ENCODE results near the gene PGA5.

PGA5 gene

DNA sequence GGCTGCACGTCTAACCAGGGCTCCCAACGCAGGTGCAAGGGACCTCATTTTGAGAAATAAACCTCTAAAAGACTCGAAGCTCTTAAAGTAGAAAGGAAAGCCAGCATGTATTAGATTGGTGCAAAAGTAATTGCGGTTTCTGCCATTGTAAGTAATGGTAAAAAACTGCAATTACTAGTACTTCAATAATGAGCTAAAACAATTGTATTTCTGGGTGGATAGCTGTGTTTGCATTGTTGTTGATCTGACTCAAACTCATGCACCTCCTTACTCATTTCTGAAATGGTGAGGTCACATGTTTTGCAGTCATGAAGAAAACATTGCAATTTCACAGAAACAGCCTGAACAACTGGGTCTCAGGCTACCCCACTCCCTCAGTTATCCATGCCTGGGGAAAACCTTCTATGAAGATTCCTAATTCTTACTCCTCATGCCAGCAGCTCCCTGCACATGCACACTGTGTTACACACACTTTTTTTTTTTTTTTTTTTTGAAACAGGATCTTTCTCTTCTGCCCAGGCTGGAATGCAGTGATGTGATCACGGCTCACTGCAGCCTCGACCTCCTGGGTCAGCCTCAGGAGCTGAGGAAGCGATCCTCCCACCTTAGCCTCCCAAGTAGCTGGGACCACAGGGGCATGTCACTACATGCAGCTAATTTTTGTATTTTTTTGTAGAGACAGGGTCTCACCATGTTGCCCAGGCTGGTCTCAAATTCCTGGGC lies 29.5 kb downstream of the PGA5 start:
- no peak for DNase-seq

DNA sequence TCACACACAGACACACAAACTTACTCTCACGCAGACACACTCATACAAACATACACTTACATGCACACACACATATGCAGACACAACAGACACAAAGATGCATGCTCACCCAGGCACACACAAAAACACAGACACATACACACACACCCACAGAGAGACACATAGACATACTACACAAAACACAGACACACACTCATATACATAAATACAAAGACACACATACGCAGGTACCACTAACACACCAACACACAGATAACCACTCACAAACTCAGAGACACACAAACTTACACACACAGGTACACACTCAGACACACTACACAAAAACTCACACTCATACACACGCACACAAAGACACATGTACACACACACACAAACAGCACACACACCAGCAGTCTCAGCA lies 31.8 kb downstream of the PGA5 start:
- no peak for DNase-seq

DNA sequence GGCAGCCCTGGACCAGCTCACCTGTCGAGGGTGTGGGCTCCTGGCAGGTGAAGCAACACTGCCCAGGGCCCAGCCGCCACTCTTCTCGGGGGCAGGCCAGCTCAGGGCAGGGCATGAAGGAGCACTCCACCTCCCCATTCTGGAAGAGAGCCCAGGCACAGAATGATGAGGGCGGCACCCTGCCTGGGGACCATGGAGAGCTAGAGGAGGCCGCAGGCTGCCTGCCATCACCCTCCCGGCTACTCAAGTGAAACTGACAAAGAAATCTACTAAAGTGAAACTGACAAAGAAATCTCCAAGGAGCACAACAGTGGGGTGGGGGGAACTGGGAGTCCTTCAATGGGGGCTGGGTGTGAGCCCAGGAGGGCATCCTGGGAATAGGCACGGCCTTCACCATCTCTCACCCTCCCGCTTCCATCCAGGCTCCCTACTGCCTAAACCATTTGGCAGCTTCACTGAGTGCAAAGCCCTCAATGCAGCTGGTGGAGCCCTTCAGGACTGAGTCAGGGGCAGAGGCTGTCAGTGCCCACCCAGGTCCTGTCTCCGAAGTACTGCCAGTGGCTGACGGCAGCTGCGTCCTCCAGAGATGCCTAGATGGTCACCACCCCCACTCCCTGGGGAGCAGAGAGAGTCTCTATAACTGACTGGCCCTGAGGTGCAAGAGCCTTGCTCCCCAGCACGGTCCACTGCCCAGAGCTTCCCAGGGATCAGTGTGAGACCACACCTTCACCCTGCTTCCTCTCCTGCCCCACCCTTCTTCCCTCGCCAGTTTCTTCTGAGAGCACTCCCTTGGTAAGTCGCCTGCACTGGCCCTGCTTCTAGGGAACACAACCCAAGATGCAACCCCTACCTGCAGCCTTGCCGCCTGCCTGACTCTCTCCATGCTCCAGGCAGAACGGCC lies 32.5 kb downstream of the PGA5 start:
- DNase-seq, result no peak

- no peak for DNase-seq
Observed at GRCh38 chr11:61274084-61274483, 33.1 kb downstream of the PGA5 start.

DNA sequence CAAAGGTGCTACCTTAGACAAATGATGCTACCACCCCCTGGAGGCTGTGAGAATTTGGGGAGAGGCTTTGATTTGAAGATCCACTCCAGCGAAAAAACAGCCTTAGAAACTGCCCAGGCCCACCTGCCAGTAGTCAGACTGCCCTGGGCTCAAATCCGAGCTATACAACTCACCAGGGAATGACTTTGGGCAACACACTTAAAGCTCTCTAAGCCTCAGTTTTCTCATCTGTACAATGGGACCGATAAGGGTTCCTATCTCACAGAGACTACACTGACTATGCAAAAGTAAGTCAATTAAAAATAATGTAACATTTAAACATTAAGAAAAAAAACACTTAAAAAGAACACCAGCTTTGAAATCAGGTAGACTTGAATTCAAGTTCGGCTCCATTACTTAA lies 34.2 kb downstream of the PGA5 start:
- no peak for DNase-seq

- DNase-seq, result no peak
Observed at GRCh38 chr11:61277186-61278000, 36.4 kb downstream of the PGA5 start.

DNA sequence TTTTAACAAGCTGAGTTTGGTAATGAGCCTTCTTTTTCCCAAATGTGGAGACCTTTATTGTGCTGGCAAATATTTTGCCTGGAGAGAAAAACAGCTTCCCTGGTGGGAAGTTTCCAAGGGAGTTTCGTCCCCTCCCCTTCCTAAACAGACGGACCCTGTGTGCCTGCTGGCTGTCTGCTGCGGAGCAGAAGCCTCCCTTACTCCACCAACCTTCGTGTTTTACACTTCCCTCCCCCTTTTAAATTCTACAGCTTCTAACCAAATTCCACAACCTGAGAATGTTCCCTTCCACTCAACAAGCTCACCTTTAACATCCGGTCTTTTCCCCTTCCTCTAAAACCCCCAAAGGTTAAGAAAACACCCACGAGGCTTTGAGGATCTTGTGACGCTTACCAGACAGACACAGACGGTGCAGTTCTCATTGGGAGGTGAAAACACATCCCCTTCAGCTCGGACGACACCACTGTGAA lies 37.1 kb downstream of the PGA5 start:
- no peak for DNase-seq

DNA sequence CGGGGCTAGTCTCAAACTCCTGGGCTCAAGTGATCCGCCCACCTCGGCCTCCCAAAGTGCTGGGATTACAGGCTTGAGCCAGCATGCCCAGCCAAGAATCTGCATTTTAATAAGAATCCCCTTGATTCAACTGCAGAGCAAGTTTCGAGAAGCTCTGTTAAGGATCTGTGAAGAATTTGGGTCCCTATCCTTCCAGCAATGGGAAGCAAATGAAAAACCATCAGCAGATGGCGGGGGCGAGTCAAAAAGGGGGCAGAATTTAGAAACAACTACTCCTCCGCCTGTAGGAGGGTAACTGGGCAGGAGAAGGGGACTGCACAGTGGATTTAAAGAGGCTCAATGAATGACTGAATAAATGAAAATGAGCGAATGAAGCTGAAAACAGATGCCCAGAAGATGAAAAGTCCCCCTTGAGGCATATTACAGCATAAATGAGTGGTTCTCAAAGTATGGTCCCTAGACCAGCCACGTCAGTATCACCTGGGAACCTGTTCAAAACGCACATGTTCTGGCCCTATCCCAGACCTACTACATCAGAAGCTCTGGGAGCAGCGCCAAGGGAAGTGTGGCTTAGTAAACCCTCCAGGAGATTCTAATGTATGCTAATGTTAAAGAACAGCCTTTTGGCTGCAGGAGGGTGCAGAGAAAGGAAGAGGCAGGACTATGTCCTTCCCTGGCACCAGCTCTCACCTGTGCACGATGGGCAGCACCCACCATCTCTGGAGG lies 39.1 kb downstream of the PGA5 start:
- DNase-seq, result no peak

- no peak for DNase-seq
Observed at GRCh38 chr11:61280883-61281580, 40.1 kb downstream of the PGA5 start.

DNA sequence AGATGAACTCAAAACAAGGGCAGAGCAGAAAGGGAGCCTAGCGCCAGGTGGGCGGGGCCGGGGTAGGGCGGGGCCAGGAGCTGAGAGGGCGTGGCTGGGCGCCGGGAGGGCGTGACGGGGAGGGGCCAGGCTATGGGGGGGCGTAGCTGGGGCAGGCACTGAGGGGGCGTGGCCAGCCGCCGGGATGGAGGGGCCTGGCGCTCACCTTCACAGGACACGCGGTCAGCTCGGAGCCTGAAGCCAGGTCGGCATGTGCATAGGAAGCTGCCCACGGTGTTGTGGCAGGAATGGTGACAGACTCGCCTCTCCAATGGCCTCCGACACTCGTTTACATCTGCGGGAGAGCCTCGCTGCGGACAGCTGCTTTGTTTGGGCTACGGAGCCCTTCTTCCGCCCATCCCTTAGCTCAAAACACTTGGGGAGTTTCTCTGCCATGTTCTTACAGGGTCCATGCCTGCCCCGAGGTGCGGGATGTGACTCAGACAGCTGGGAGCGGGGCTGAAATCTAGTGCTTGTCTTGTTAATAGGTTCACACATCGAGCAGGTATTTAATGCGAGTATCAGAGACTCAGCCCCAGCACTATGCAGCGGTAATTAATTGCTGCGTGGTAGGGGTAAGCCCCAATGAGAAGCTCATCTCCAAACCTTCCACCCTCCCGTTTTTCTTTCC lies 40.7 kb downstream of the PGA5 start:
- DNase-seq, result peak in 1 of 2 experiments; percentile 28

- no peak for DNase-seq
Observed at GRCh38 chr11:61283613-61284012, 42.6 kb downstream of the PGA5 start.

DNA sequence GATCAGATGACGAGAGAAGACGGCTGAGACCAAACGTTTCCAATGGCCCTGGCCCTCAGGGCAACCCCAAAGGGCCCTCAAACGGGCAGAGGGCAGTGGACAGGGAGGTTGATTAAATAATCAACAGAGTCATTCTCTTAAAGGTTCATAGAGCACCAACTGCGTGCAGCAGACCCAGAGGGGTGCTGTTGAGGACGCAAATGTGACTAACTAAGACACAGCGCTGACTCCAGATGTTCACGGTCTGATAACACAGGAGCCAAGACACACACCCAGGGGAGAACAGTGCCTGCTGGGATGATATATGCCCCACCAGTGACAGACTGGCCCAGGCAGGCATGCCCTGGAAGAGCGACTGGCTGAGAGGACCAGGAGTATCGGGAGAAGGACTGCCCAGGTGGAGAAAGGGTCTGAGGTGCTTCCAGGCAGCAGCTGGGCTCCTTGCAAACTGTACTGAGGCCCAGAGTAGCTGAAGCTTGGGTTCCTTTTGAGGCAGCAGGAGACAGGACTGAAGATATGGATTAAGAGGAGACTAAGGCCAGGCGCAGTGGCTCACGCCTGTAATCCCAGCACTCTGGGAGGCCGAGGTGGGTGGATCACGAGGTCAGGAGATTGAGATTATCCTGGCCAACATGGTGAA lies 46.5 kb downstream of the PGA5 start:
- no peak for DNase-seq

DNA sequence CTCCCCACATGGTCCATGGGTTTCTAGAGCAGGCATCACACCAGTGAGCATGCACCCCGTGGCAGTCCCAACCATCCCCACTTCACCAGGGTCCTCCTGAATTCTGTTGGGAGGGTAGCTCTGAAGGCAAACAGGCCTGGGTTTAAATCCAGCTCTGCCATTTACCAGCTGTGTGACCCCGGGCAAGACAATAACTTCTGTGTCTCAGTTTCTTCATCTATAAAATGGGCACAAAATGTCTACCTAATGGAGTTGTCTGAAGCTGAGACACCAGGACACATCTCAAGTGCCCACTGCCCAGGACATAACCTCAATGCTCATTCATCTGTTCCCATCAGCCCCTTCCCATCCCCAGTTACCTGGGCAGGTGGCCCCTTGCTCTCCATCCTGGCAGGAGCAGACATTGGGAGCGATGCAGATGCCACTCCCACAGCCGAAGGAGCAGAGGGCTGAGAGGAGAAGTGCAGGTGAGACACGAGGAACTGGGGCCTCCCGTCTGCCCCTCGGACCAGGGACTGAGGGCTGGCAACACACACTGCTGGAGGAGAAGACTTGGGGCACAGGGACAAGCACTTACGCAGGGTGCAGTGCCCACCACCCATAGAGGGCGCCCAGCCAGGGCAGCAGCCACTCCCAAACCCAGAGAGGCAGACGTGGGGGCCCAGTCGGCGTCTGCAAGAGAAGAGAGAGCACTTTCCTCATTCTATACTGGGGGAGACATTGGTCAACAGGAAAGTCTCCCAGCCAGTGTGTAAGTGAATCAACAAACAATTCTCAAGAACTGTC lies 50.1 kb downstream of the PGA5 start:
- no peak for DNase-seq

- no peak for DNase-seq
Observed at GRCh38 chr11:61292356-61292755, 51.4 kb downstream of the PGA5 start.

DNA sequence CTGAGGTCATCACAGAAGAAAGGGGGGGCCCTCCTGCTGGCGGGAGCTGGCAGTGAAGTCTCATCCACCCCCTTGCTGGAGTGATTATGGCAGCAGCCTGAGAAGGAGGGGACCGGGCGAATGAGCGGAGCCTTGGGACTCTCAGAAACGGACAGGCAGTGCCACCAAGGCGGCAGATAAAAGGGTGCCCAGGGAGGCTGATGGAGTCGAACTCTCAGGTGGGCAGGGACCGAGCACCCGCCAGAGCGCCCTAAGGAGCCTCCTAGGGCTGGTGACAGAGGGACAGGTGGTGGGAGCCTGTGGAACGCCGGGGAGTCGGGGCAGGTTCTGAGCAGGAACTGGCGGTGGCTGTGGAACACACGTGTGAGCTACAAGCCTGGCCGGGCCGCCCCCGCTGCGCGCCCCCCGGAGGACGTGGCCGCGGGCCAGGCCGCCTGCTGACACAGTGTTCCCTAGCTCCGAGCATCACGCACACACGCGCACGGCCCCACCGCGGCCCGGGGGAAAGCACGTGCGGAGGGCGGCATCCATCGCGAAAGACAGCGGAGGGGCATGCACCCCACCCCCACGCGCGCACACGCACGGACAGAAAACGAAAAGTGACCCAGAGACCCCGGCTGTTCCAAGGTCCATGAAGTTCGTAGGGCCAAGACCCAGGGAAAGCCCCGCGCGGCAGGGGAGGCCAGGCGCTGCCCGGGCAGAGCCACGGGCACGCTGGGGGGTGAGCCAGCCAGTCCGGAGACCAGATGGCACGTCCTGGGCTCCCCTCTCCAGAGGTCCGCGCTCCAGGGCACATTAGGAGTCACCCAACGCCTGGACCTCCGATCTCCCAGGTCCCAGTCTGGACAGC lies 53.1 kb downstream of the PGA5 start:
- DNase-seq, result no peak

DNA sequence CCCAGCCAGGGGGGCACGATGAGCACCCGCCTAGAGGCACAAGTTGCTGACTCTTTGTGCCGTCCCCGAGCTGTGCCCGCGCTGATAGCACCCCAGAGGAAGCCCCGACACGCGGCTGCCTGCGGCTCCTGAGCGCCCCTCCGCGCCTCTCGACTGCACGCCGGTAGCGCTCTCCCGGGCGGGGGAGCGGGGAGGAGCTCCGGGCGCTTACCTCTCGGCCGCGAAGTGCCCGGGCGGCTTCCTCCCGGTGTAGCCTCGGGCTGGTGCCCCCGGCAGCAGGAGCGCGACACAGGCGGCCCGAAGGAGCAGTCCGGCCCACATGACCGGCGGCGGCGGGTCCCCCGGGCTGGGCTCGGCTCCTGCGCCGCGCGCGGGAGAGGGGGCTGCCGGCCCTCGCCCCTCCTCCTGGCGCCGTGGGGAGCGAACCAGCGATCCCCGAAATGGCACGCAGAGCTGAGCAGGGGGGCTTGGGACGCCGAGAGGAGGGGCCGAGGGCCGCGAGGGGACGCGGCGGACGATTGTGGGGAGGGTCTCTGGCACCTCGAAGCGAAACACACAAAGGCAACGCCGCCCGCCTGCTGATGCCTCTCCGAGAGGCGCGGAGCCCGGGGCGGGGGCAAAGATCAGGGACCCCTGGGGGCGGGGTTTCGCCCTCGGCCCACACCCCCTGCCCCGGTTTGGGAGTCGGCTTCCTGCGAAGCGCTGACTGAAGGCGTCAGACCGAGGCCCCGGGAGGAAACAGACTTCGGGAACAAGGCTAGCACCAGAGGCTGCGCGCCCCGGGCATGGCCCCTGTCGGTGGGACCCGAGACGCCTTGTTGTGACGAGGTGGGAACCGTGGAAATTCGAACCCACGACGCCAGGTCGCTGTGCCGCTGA lies 54.0 kb downstream of the PGA5 start, which contains the start of gene VWCE:
Gene VWCE (minus strand): TSS at position 600 of the 879 bp plus-strand sequence. CDS start 279 bp downstream, at position 321.
- DNase-seq, result no peak

DNA sequence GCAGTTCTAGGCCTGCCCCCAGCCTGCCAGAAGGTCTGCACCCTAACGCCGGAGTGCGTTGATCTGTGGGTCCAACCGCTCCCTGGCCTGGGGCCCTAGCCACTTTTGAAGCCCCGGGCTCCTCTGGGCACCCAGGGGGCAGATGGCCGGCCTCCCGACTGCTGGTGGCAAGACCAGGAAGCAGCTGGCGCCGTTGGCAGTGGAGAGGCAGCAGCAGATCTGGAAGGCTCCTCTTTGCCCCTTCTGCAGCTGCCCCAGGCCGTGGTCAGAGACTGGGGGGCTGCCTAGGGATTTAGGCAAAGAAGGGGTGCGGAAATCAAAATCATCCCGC lies 54.6 kb downstream of the PGA5 start:
- no peak for DNase-seq

DNA sequence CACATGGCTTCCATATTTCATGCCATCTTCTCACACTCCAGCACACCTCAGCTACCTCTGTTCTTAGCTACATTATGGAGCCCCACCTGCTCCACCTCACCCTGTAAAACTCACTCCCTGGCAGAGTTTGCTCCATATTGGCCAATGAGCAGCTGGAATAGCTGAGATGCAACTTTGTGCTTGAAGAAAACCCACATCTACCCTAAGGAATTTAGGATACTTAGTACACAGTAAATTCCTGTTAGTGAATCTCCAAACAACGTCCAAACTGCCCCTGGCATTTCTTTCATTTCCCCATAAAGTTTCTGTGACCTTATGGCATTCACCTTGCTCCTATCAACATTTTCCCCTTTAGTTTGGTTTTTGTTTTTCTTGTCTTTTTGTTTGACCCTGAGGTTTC lies 56.4 kb downstream of the PGA5 start:
- DNase-seq, result no peak
